ENCODE measurements around the gene NMNAT3. TPM values are rescaled to one million over a fixed set of nuclear protein-coding genes. Genes with fewer than 3 reads are reported as not detected.

The NMNAT3 gene
- total and polyA plus RNA-seq, 2 experiments from 2014 or later: 8.3 to 9.2 TPM

- ATAC-seq (no peak), DNase-seq (ENCODE audit: low spot score) (no peak)
- H3K79me2 ChIP-seq (replicated peaks; ENCODE audit: insufficient read depth): no peaks in the 10 kb centered on the region
- Mint-ChIP-seq H3K27me3 (ENCODE audit: insufficient read depth, low read depth, poor library complexity) (peaks cover 4% of the 10 kb centered on the region), H3K36me3 (ENCODE audit: low read depth) (no peaks in the 10 kb centered on the region), H3K9me3 (no peaks in the 10 kb centered on the region), H3K4me3 (no peak overlapping the region), H3K27ac (no peak overlapping the region), H3K4me1 (peaks cover 21% of the 10 kb centered on the region)
- H3K4me3 ChIP-seq: no peak overlapping the region
- no peak overlapping the region for H3K4me2 ChIP-seq
- H3K27ac ChIP-seq (ENCODE audit: low read depth): no peak overlapping the region
- H4K20me1 ChIP-seq (replicated peaks; ENCODE audit: insufficient read depth): no peaks in the 10 kb centered on the region
- H3K4me1 ChIP-seq (ENCODE audit: insufficient read depth): peaks cover 18% of the 10 kb centered on the region; the same call in 1 of the 2 replicates
- H3F3A ChIP-seq (replicated peaks; ENCODE audit: low read depth): no peaks in the 10 kb centered on the region
- H3K27me3 ChIP-seq (ENCODE audit: insufficient read depth): no peaks in the 10 kb centered on the region
- H3K9me2 ChIP-seq (ENCODE audit: insufficient read depth): peaks cover 7% of the 10 kb centered on the region; the same call in 1 of the 2 replicates
- H2AFZ ChIP-seq: no peak overlapping the region
- no peak for TF ChIP-seq STAT1 (IDR thresholded peaks at IDR 0.05; ENCODE audit: unreplicated experiment)
- TF ChIP-seq POLR2AphosphoS5 (IDR thresholded peaks at IDR 0.05; ENCODE audit: low read depth): no peak
- no peaks in the 10 kb centered on the region for H3K36me3 ChIP-seq (ENCODE audit: insufficient read depth)
These were observed 122.5 kb downstream of the NMNAT3 start for GRCh38 chr3:139555249-139555648.

GRCh38 chr3:139554628-139555027, 123.1 kb downstream of the NMNAT3 start:
- Mint-ChIP-seq H3K9me3 (no peaks in the 10 kb centered on the region), H3K27me3 (ENCODE audit: insufficient read depth, low read depth, poor library complexity) (peaks cover 6% of the 10 kb centered on the region), H3K36me3 (ENCODE audit: low read depth) (no peaks in the 10 kb centered on the region), H3K4me3 (no peak overlapping the region), H3K27ac (no peak overlapping the region), H3K4me1 (peaks cover 18% of the 10 kb centered on the region)
- ATAC-seq: no peak
- no peaks in the 10 kb centered on the region for H3K36me3 ChIP-seq (ENCODE audit: insufficient read depth)
- H2AFZ ChIP-seq: no peak overlapping the region
- H3K79me2 ChIP-seq (replicated peaks; ENCODE audit: insufficient read depth): no peaks in the 10 kb centered on the region
- H3K9me2 ChIP-seq (ENCODE audit: insufficient read depth): peaks cover 10% of the 10 kb centered on the region; the same call in 1 of the 2 replicates
- no peak overlapping the region for H3K27ac ChIP-seq (ENCODE audit: low read depth)
- H3K4me2 ChIP-seq: no peak overlapping the region
- H3F3A ChIP-seq (replicated peaks; ENCODE audit: low read depth): no peaks in the 10 kb centered on the region
- H3K4me1 ChIP-seq (ENCODE audit: insufficient read depth): peaks cover 17% of the 10 kb centered on the region; the same call in 1 of the 2 replicates
- no peak overlapping the region for H3K4me3 ChIP-seq
- DNase-seq (ENCODE audit: low spot score): no peak
- H3K27me3 ChIP-seq (ENCODE audit: insufficient read depth): no peaks in the 10 kb centered on the region
- no peaks in the 10 kb centered on the region for H4K20me1 ChIP-seq (replicated peaks; ENCODE audit: insufficient read depth)
- TF ChIP-seq, protein P1, sequence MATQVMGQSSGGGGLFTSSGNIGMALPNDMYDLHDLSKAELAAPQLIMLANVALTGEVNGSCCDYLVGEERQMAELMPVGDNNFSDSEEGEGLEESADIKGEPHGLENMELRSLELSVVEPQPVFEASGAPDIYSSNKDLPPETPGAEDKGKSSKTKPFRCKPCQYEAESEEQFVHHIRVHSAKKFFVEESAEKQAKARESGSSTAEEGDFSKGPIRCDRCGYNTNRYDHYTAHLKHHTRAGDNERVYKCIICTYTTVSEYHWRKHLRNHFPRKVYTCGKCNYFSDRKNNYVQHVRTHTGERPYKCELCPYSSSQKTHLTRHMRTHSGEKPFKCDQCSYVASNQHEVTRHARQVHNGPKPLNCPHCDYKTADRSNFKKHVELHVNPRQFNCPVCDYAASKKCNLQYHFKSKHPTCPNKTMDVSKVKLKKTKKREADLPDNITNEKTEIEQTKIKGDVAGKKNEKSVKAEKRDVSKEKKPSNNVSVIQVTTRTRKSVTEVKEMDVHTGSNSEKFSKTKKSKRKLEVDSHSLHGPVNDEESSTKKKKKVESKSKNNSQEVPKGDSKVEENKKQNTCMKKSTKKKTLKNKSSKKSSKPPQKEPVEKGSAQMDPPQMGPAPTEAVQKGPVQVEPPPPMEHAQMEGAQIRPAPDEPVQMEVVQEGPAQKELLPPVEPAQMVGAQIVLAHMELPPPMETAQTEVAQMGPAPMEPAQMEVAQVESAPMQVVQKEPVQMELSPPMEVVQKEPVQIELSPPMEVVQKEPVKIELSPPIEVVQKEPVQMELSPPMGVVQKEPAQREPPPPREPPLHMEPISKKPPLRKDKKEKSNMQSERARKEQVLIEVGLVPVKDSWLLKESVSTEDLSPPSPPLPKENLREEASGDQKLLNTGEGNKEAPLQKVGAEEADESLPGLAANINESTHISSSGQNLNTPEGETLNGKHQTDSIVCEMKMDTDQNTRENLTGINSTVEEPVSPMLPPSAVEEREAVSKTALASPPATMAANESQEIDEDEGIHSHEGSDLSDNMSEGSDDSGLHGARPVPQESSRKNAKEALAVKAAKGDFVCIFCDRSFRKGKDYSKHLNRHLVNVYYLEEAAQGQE (IDR thresholded peaks at IDR 0.05; ENCODE audit: unreplicated experiment): no peak
- no peak for TF ChIP-seq NANOG (IDR thresholded peaks at IDR 0.05; ENCODE audit: borderline replicate concordance)
- no peak for TF ChIP-seq JUNB (IDR thresholded peaks at IDR 0.05; ENCODE audit: unreplicated experiment)
- no peak for TF ChIP-seq EZH2 (IDR thresholded peaks at IDR 0.05; ENCODE audit: low read depth, unreplicated experiment)
- TF ChIP-seq ZNF331 (CRISPR knock-in tag; IDR thresholded peaks at IDR 0.05; ENCODE audit: low read depth): no peak
- no peak for TF ChIP-seq POLR2AphosphoS5 (IDR thresholded peaks at IDR 0.05; ENCODE audit: low read depth)
- TF ChIP-seq CREB1 (CRISPR knock-in tag; IDR thresholded peaks at IDR 0.05; ENCODE audit: low read depth): no peak
- TF ChIP-seq, protein P2, sequence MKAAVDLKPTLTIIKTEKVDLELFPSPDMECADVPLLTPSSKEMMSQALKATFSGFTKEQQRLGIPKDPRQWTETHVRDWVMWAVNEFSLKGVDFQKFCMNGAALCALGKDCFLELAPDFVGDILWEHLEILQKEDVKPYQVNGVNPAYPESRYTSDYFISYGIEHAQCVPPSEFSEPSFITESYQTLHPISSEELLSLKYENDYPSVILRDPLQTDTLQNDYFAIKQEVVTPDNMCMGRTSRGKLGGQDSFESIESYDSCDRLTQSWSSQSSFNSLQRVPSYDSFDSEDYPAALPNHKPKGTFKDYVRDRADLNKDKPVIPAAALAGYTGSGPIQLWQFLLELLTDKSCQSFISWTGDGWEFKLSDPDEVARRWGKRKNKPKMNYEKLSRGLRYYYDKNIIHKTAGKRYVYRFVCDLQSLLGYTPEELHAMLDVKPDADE (IDR thresholded peaks at IDR 0.05): no peak
- no peak for TF ChIP-seq CTCF (conservative IDR thresholded peaks at IDR 0.05; ENCODE audit: low read depth in 2 of 2)
- no peak for TF ChIP-seq ZNF114 (CRISPR knock-in tag; IDR thresholded peaks at IDR 0.05)

Measured in GM23338 (cell line).